Osteoblast (primary cell): Measurements from ENCODE around the gene CELF4. TPM values are rescaled to one million over a fixed set of nuclear protein-coding genes. Genes with fewer than 3 reads are reported as not detected.
A peak's percentile ranks its signal among the peaks of the same experiment; 100 is the strongest.

Source experiments
- DNase-seq: peaks from one replicate; pipeline ENCODE4 v3.0.0; 2011; ENCODE audit warnings: low spot score, mixed read lengths; ENCODE audit not compliant: insufficient read length; ENCODE audit errors: missing footprints
- H2AFZ ChIP-seq: 2 replicates; pipeline ENCODE4 v1.6.0; 2011; ENCODE audit warnings: mild to moderate bottlenecking, low read length
- H3K27ac ChIP-seq: 2 replicates; pipeline ENCODE4 v1.5.1; 2011; ENCODE audit warnings: mild to moderate bottlenecking, low read depth, low read length, moderate library complexity
- H3K27me3 ChIP-seq: 2 replicates; pipeline ENCODE4 v1.6.0; 2012; ENCODE audit warnings: mild to moderate bottlenecking, control low read depth, inconsistent platforms, low read length, moderate library complexity; ENCODE audit not compliant: insufficient read depth
- H3K36me3 ChIP-seq: 2 replicates; pipeline ENCODE4 v1.5.1; 2011; ENCODE audit warnings: mild to moderate bottlenecking, low read length, control low read depth, moderate library complexity; ENCODE audit not compliant: insufficient read depth
- H3K4me1 ChIP-seq: 2 replicates; pipeline ENCODE4 v1.5.1; 2011; ENCODE audit warnings: mild to moderate bottlenecking, low read length, control low read depth, moderate library complexity; ENCODE audit not compliant: insufficient read depth
- H3K4me2 ChIP-seq: 2 replicates; pipeline ENCODE4 v1.6.0; 2011; ENCODE audit warnings: mild to moderate bottlenecking, low read length; ENCODE audit not compliant: insufficient read depth
- H3K4me3 ChIP-seq: fragments of 200-600 bp; sonication (generic); 3 replicates; pipeline ENCODE4 v1.5.1; 2012; ENCODE audit warnings: mild to moderate bottlenecking, low read length, inconsistent platforms; ENCODE audit not compliant: insufficient read depth
- H3K79me2 ChIP-seq: 2 replicates; pipeline ENCODE4 v1.6.0; 2012; ENCODE audit warnings: mild to moderate bottlenecking, low read length, control low read depth, inconsistent platforms; ENCODE audit not compliant: insufficient read depth
- H3K9me3 ChIP-seq: 2 replicates; pipeline ENCODE4 v1.5.1; 2011; ENCODE audit warnings: low read depth, low read length, control low read depth
- H4K20me1 ChIP-seq: 2 replicates; pipeline ENCODE4 v1.6.0; 2012; ENCODE audit warnings: mild to moderate bottlenecking, low read length, control low read depth; ENCODE audit not compliant: insufficient read depth
- CTCF ChIP-seq: IDR thresholded peaks from 2 replicates; pipeline ENCODE4 v1.5.1; 2011; ENCODE audit warnings: mild to moderate bottlenecking, low read depth, low read length, moderate library complexity; ENCODE audit errors: extremely low read depth
- total RNA-seq: library from RNA; depleted of rRNA; stranded (reverse); fragments of >200 nt; gene quantifications from 2 replicates; pipeline ENCODE4 v1.2.3, GENCODE V29; 2012

The CELF4 gene
- total RNA-seq, 1 donor = not detected

DNA sequence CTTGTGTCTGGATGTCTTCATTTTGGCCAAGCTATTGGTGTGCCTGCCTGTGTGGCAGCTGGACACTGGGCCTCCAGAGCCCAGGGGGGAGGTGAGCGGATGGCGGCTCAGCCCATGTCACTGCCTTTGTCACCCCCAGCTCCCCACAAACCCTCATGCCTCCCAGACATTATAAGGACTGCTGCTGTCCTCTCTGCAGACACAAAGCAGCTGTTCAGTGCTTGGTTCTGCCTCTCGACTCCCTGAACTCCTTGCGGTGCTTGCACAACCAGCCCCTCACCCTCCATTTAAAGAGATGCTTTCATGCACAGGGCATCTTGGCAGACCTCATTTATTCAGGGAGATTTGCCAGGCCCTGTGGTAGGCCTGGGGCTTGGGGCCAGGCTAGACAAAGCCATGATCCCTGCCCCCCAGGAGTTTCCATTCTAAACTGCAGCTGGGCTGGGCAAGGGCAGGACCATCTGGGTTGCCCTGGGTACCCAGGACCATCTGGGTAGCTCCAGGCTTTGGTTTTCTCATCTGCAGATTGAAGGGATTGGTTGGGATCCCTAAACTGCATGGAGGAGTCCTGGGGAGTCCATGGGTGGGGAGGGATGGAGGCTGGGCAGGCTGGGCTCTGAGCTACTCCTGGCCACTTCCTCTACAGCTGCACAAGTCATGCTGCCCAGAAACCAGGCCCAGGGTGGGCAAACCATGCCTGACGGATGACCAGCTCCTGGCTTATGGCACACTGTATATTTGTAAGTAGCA lies 168.5 kb downstream of the CELF4 start:
- Histone ChIP-seq H4K20me1 (no peaks in the 10 kb centered on the region), H2AFZ (no peak overlapping the region), H3K27me3 (no peaks in the 10 kb centered on the region), H3K4me2 (no peak overlapping the region), H3K4me3 (no peak overlapping the region), H3K79me2 (no peaks in the 10 kb centered on the region), H3K9me3 (no peaks in the 10 kb centered on the region), H3K27ac (no peak overlapping the region), H3K36me3 (no peaks in the 10 kb centered on the region), H3K4me1 (peaks cover 5% of the 10 kb centered on the region)
- peak; percentile 78 for DNase-seq
- no peak for TF ChIP-seq CTCF

- no peaks in the 10 kb centered on the region for H3K79me2 ChIP-seq
- H3K4me1 ChIP-seq = peaks cover 5% of the 10 kb centered on the region
- H3K36me3 ChIP-seq = no peaks in the 10 kb centered on the region
- no peak overlapping the region for H3K4me2 ChIP-seq
- peak; percentile 62 for DNase-seq
- H4K20me1 ChIP-seq = no peaks in the 10 kb centered on the region
- no peak overlapping the region for H3K4me3 ChIP-seq
- no peaks in the 10 kb centered on the region for H3K9me3 ChIP-seq
- no peak overlapping the region for H3K27ac ChIP-seq
- H3K27me3 ChIP-seq = no peaks in the 10 kb centered on the region
- H2AFZ ChIP-seq = no peak overlapping the region
- no peak for TF ChIP-seq CTCF
Observed at GRCh38 chr18:37395631-37396030, 170.0 kb downstream of the CELF4 start.

DNA sequence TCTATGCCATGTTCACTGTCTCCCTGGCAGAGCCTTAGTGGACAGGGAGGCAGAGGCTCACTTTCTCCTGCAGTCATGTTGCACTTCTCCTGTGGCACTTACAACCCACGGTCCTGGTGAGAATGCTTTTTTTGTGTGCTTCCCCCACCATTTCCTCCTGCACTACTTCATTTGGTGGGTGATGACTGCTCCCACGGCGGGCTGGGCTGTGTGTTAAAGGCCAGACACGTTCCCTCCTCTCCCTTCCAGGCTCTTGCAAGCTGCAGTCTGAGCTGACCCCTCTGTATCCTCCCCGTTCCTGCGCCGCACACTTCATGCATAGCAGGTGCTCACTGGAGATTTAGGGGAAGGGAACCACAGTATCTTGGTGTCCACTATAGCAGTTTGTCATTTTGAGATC lies 170.5 kb downstream of the CELF4 start:
- H3K36me3 ChIP-seq = no peaks in the 10 kb centered on the region
- no peak overlapping the region for H3K4me2 ChIP-seq
- H3K27ac ChIP-seq = no peak overlapping the region
- peaks cover 5% of the 10 kb centered on the region for H3K4me1 ChIP-seq
- peak; percentile 42 for DNase-seq
- no peaks in the 10 kb centered on the region for H3K27me3 ChIP-seq
- no peaks in the 10 kb centered on the region for H3K79me2 ChIP-seq
- no peak for TF ChIP-seq CTCF
- no peaks in the 10 kb centered on the region for H4K20me1 ChIP-seq
- H3K9me3 ChIP-seq = no peaks in the 10 kb centered on the region
- no peak overlapping the region for H2AFZ ChIP-seq
- H3K4me3 ChIP-seq = no peak overlapping the region

DNA sequence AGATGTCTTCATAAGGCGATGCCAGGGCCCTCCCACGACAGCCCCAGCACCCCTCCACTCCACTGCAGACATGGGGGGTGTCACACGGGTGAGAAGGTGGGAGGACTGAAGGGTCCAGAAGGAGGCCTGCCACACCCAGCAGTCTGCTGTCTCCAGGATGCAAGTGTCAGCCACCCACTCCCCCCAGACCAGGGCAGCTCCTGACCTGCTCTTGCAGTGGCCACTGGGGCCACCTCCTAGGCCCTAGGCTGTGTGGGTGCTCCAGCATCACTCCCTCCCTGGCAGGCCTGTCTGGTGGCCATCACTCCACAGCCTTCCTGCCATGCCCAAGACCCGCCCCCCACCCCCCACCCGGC lies 171.0 kb downstream of the CELF4 start:
- H3K79me2 ChIP-seq = no peaks in the 10 kb centered on the region
- H3K4me3 ChIP-seq = peak overlapping the region; percentile 68
- peaks cover 5% of the 10 kb centered on the region for H3K4me1 ChIP-seq
- no peaks in the 10 kb centered on the region for H4K20me1 ChIP-seq
- DNase-seq = no peak
- H3K27me3 ChIP-seq = no peaks in the 10 kb centered on the region
- H3K4me2 ChIP-seq = peak overlapping the region; percentile 65
- H3K27ac ChIP-seq = peak overlapping the region; percentile 63
- H3K9me3 ChIP-seq = no peaks in the 10 kb centered on the region
- no peaks in the 10 kb centered on the region for H3K36me3 ChIP-seq
- no peak for TF ChIP-seq CTCF
- H2AFZ ChIP-seq = peak overlapping the region; percentile 91
